ENCODE results near the gene CACFD1. TPM values are rescaled to one million over a fixed set of nuclear protein-coding genes. Genes with fewer than 3 reads are reported as not detected.
A peak's percentile ranks its signal among the peaks of the same experiment; 100 is the strongest.

Gene CACFD1
- total and polyA plus RNA-seq, 11 donors, result 8.0 to 21.9 (median 11.6) TPM

GRCh38 chr9:133520121-133520835 lies 60.5 kb downstream of the CACFD1 start:
- peak in 2 of 5 donors; percentile 18 to 37 for DNase-seq
- Histone ChIP-seq H3K36me3 (no peaks in the 10 kb centered on the region), H3K27me3 (no peaks in the 10 kb centered on the region), H3K9me3 (no peaks in the 10 kb centered on the region), H3K4me3 (no peak overlapping the region), H3K27ac (no peak overlapping the region), H3K4me1 (peaks cover 0 to 1% (median 0%) of the 10 kb centered on the region in 12 donors)
- TF ChIP-seq POLR2A (IDR thresholded peaks at IDR 0.05), result no peak
- TF ChIP-seq CTCF (IDR thresholded peaks at IDR 0.05), result no peak
- intact Hi-C loops (cut with DNase I), result no loop called here
- WGBS, 4 donors, result 87 to 92% (median 90%) methylated on average over 15 to 24 of the region's 24 CpGs
- no peak for ATAC-seq

Other genes starting within 250 kb of the CACFD1 start
- 1 to 10 TPM in 8 of 9 donors, under 1 TPM in 1; 0.91 to 3.5 (median 2.1) TPM for gene ABO, start 184.8 kb upstream of the CACFD1 start, total RNA-seq
- 1 to 10 TPM in 1 of 2 donors, under 1 TPM in 1; 0.43 to 1.9 TPM for gene ABO, start 184.8 kb upstream of the CACFD1 start, polyA plus RNA-seq
- gene SURF6, start 123.8 kb upstream of the CACFD1 start, total RNA-seq, result 10 to 100 TPM in 6 of 9 donors, 1 to 10 TPM in 3; 9.2 to 16.0 (median 11.1) TPM
- gene SURF6, start 123.8 kb upstream of the CACFD1 start, polyA plus RNA-seq, result 10 to 100 TPM; 12.3 to 19.6 TPM
- gene MED22, start 111.8 kb upstream of the CACFD1 start, total RNA-seq, result 10 to 100 TPM; 15.5 to 33.8 (median 19.5) TPM
- 10 to 100 TPM; 12.3 to 30.7 TPM for gene MED22, start 111.8 kb upstream of the CACFD1 start, polyA plus RNA-seq
- gene RPL7A, start 111.8 kb upstream of the CACFD1 start, total RNA-seq, result 1,000 to 10,000 TPM in 4 of 9 donors, 100 to 1,000 TPM in 5; 845 to 1,270 (median 964) TPM
- gene RPL7A, start 111.8 kb upstream of the CACFD1 start, polyA plus RNA-seq, result 1,000 to 10,000 TPM; 1,266 to 2,727 TPM
- 10 to 100 TPM; 36.8 to 58.1 (median 50.9) TPM for gene SURF1, start 103.5 kb upstream of the CACFD1 start, total RNA-seq
- gene SURF1, start 103.5 kb upstream of the CACFD1 start, polyA plus RNA-seq, result 100 to 1,000 TPM in 1 of 2 donors, 10 to 100 TPM in 1; 70.8 to 104 TPM
- 10 to 100 TPM; 10.0 to 24.8 (median 13.6) TPM for gene SURF2, start 103.4 kb upstream of the CACFD1 start, total RNA-seq
- gene SURF2, start 103.4 kb upstream of the CACFD1 start, polyA plus RNA-seq, result 10 to 100 TPM; 31.1 to 41.1 TPM
- gene SURF4, start 83.9 kb upstream of the CACFD1 start, total RNA-seq, result 100 to 1,000 TPM in 2 of 9 donors, 10 to 100 TPM in 7; 53.8 to 106 (median 77.8) TPM
- 100 to 1,000 TPM in 1 of 2 donors, 10 to 100 TPM in 1; 31.2 to 185 TPM for gene SURF4, start 83.9 kb upstream of the CACFD1 start, polyA plus RNA-seq
- gene STKLD1, start 83.6 kb upstream of the CACFD1 start, total RNA-seq, result under 1 TPM in 7 of 9 donors, not detected in 2; 0.40 to 0.91 (median 0.52) TPM
- gene STKLD1, start 83.6 kb upstream of the CACFD1 start, polyA plus RNA-seq, result under 1 TPM; 0.25 to 0.46 TPM
- gene REXO4, start 42.0 kb upstream of the CACFD1 start, total RNA-seq, result 10 to 100 TPM in 8 of 9 donors, 1 to 10 TPM in 1; 9.6 to 21.5 (median 13.7) TPM
- gene REXO4, start 42.0 kb upstream of the CACFD1 start, polyA plus RNA-seq, result 10 to 100 TPM; 10.7 to 30.6 TPM
- 1 to 10 TPM; 1.0 to 3.7 (median 2.7) TPM for gene ADAMTS13, start 37.6 kb upstream of the CACFD1 start, total RNA-seq
- gene ADAMTS13, start 37.6 kb upstream of the CACFD1 start, polyA plus RNA-seq, result 1 to 10 TPM in 1 of 2 donors, under 1 TPM in 1; 0.64 to 5.8 TPM
- gene SLC2A6, start 19.1 kb downstream of the CACFD1 start, total RNA-seq, result 10 to 100 TPM in 1 of 9 donors, 1 to 10 TPM in 8; 1.8 to 10.4 (median 3.2) TPM
- gene SLC2A6, start 19.1 kb downstream of the CACFD1 start, polyA plus RNA-seq, result 1 to 10 TPM; 2.7 to 4.9 TPM
- not detected for gene MYMK, start 65.0 kb downstream of the CACFD1 start, total RNA-seq
- gene MYMK, start 65.0 kb downstream of the CACFD1 start, polyA plus RNA-seq, result not detected
- 1 to 10 TPM; 2.3 to 5.1 (median 4.2) TPM for gene ADAMTSL2, start 74.7 kb downstream of the CACFD1 start, total RNA-seq
- gene ADAMTSL2, start 74.7 kb downstream of the CACFD1 start, polyA plus RNA-seq, result 1 to 10 TPM; 2.3 to 3.5 TPM
- gene FAM163B, start 149.4 kb downstream of the CACFD1 start, total RNA-seq, result not detected
- under 1 TPM in 1 of 2 donors, not detected in 1; 0.08 TPM for gene FAM163B, start 149.4 kb downstream of the CACFD1 start, polyA plus RNA-seq
- under 1 TPM in 2 of 9 donors, not detected in 7; 0.06 to 0.08 TPM for gene DBH, start 176.4 kb downstream of the CACFD1 start, total RNA-seq
- gene DBH, start 176.4 kb downstream of the CACFD1 start, polyA plus RNA-seq, result not detected

Measured in heart left ventricle (tissue), 16 donors.